Measurements from ENCODE around the gene BBIP1. TPM values are rescaled to one million over a fixed set of nuclear protein-coding genes. Genes with fewer than 3 reads are reported as not detected.
A peak's percentile ranks its signal among the peaks of the same experiment; 100 is the strongest.

BBIP1 gene
- total RNA-seq, 3 donors from 2014 or later (not counting 1 experiment from before 2014, with no cell fraction given): 27.2 to 58.6 (median 27.7) TPM

DNA sequence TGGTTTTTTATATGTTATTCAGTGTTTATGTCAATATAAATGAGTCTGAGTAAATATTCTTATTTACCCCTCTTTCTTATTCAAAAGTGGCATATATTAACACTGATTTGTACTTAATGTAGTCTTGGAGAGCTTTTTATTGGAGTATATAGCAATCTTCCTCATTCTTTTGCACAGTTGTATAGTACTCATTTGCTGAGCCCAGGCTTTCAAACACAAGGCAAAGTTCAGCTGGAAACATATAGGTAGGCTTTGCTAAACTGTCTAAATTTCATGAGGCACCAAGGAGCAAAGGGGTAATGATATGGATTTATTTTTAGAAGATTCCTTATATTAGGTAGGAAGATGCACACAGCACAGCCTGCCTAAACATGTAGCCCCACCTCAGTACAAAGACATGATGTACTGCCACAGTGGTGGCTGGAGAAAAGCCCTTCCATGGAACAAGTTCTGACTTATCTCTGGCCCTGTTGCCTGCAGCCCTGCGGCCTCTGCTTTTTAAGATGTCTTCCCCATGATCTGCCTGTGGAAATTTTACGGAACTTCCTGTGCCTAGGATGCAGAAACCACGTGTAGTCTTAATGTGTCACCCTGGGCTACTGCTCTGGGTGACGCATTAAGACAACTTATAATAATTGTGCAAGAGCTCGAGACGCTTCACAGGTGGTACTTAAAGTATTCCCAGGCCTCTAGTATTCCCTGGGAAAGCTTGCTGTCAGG, 56.9 kb downstream of the BBIP1 start:
- no peaks in the 10 kb centered on the region for H3K36me3 Mint-ChIP-seq
- H3K27ac ChIP-seq (ENCODE audit: low read length): peak overlapping the region; percentile 92
- H3K27ac Mint-ChIP-seq: peak overlapping the region; percentile 96 to 98
- DNase-seq (no peak), ATAC-seq (no peak)
- WGBS (ENCODE audit: insufficient coverage): 69% methylated on average over 6 of the region's 6 CpGs
- H3K36me3 ChIP-seq (ENCODE audit: control insufficient read depth, insufficient read depth, low read length): no peaks in the 10 kb centered on the region
- no peaks in the 10 kb centered on the region for H3K27me3 Mint-ChIP-seq (ENCODE audit: low read depth in 2 of 2)
- no peak overlapping the region for H3K4me3 ChIP-seq (ENCODE audit: low read length)
- TF ChIP-seq, protein P1, sequence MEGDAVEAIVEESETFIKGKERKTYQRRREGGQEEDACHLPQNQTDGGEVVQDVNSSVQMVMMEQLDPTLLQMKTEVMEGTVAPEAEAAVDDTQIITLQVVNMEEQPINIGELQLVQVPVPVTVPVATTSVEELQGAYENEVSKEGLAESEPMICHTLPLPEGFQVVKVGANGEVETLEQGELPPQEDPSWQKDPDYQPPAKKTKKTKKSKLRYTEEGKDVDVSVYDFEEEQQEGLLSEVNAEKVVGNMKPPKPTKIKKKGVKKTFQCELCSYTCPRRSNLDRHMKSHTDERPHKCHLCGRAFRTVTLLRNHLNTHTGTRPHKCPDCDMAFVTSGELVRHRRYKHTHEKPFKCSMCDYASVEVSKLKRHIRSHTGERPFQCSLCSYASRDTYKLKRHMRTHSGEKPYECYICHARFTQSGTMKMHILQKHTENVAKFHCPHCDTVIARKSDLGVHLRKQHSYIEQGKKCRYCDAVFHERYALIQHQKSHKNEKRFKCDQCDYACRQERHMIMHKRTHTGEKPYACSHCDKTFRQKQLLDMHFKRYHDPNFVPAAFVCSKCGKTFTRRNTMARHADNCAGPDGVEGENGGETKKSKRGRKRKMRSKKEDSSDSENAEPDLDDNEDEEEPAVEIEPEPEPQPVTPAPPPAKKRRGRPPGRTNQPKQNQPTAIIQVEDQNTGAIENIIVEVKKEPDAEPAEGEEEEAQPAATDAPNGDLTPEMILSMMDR (IDR thresholded peaks at IDR 0.05): no peak
- H3K4me1 Mint-ChIP-seq: peaks cover 86 to 91% of the 10 kb centered on the region in 2 donors
- no peaks in the 10 kb centered on the region for H3K9me3 ChIP-seq (ENCODE audit: control insufficient read depth, insufficient read depth, low read length)
- no peaks in the 10 kb centered on the region for H3K27me3 ChIP-seq (ENCODE audit: control insufficient read depth, insufficient read depth, low read length)
- intact Hi-C loops (cut with micrococcal nuclease): no loop called here
- no peaks in the 10 kb centered on the region for H3K9me3 Mint-ChIP-seq
- H3K4me3 Mint-ChIP-seq: peak overlapping the region; percentile 35
- H3K4me1 ChIP-seq (ENCODE audit: control insufficient read depth, insufficient read depth, low read length): peaks cover 83% of the 10 kb centered on the region

DNA sequence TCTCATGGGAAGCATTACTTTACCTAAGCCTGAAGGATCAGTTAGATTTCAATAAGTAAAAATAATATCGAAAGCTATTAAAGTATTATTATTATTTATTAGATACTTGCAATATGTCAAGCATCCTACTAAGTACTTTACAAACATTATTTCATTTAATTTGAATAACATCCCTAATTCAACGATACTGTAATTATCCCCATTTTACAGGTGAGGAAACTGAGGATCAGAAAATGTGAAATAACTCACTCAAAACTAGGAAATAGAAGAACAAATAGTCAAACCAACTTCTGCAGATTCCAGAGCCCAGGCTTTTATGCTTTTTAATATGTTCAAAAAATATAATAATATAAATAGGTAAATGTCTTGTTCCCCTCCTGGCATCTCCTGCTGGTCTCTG, 57.5 kb downstream of the BBIP1 start:
- H3K27ac Mint-ChIP-seq: peak overlapping the region; percentile 96 to 98
- peaks cover 79% of the 10 kb centered on the region for H3K4me1 ChIP-seq (ENCODE audit: control insufficient read depth, insufficient read depth, low read length)
- intact Hi-C loops (cut with micrococcal nuclease): no loop called here

DNA sequence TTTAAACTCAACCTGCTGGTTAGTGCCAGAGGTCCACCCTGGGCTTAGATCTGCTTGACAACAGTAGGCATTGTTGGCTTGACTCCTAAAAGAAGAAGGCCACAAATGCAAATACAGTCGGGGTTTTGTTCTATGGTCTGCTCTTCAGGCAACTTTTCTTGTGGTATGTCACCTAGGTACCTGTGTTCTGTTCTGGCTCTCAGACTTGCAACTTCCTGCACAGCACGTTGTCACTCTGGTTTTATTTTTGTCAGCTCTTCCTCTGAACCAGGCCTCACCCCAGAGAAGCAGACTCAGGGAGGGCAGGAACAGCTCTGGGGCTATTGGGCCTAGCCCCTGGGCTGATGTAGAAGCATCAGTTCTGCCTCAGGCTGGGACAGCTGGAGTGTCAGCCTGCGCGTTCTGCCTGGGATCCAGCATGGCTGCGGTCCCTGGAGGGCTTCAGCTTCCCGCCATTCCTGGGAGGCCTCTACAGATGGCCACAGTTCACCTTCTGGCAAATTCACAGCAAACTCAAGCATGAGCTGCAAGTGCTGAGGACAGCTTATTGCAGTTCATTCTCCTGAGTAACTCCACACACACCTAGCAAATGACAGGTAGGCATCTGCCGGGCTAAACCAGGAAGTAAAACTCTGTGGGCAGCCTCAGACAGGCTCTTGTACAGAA, 58.3 kb downstream of the BBIP1 start:
- no peaks in the 10 kb centered on the region for H3K9me3 Mint-ChIP-seq
- Histone ChIP-seq H3K27me3 (ENCODE audit: control insufficient read depth, insufficient read depth, low read length) (no peaks in the 10 kb centered on the region), H3K4me3 (ENCODE audit: low read length) (no peak overlapping the region), H3K36me3 (ENCODE audit: control insufficient read depth, insufficient read depth, low read length) (no peaks in the 10 kb centered on the region), H3K27ac (ENCODE audit: low read length) (peak overlapping the region; percentile 92), H3K4me1 (ENCODE audit: control insufficient read depth, insufficient read depth, low read length) (peaks cover 74% of the 10 kb centered on the region), H3K9me3 (ENCODE audit: control insufficient read depth, insufficient read depth, low read length) (no peaks in the 10 kb centered on the region)
- H3K4me3 Mint-ChIP-seq: peak overlapping the region; percentile 29
- WGBS (ENCODE audit: insufficient coverage): 35% methylated on average over 7 of the region's 7 CpGs
- no peaks in the 10 kb centered on the region for H3K36me3 Mint-ChIP-seq
- peak in 1 of 2 donors; percentile 87 for DNase-seq
- H3K4me1 Mint-ChIP-seq: peaks cover 74 to 77% of the 10 kb centered on the region in 2 donors
- H3K27ac Mint-ChIP-seq: peak overlapping the region; percentile 87 to 96
- intact Hi-C loops (cut with micrococcal nuclease): loop anchor here (1.0 kb wide), 2 partner anchors 10 to 11 kb away; partner anchors contain the start of gene PDCD4
- no peaks in the 10 kb centered on the region for H3K27me3 Mint-ChIP-seq (ENCODE audit: low read depth in 2 of 2)
- peak; percentile 60 to 81 (median 77) for ATAC-seq
- TF ChIP-seq, protein P1 (IDR thresholded peaks at IDR 0.05): no peak

More for the DNA sequence above, 57.5 kb downstream of the BBIP1 start:
- Mint-ChIP-seq H3K9me3 (no peaks in the 10 kb centered on the region), H3K27me3 (ENCODE audit: low read depth in 2 of 2) (no peaks in the 10 kb centered on the region), H3K4me1 (peaks cover 80 to 85% of the 10 kb centered on the region in 2 donors), H3K36me3 (no peaks in the 10 kb centered on the region), H3K4me3 (no peak overlapping the region)
- Histone ChIP-seq H3K27me3 (ENCODE audit: control insufficient read depth, insufficient read depth, low read length) (no peaks in the 10 kb centered on the region), H3K36me3 (ENCODE audit: control insufficient read depth, insufficient read depth, low read length) (no peaks in the 10 kb centered on the region), H3K4me3 (ENCODE audit: low read length) (no peak overlapping the region), H3K9me3 (ENCODE audit: control insufficient read depth, insufficient read depth, low read length) (no peaks in the 10 kb centered on the region), H3K27ac (ENCODE audit: low read length) (peak overlapping the region; percentile 92)
- DNase-seq (no peak), ATAC-seq (no peak)
- TF ChIP-seq, protein P1 (IDR thresholded peaks at IDR 0.05): no peak
- WGBS (ENCODE audit: insufficient coverage): no CpG with 5 or more reads among the region's 2 CpGs
